Heart right ventricle (tissue), 16 donors: ENCODE data around the gene ABRAXAS1. TPM values are rescaled to one million over a fixed set of nuclear protein-coding genes. Genes with fewer than 3 reads are reported as not detected.

Source experiments
- ATAC-seq, 8 donors: fragments of 200-7000 bp; cut with Tn5 transposase; one replicate each; pipeline ENCODE4 v1.9.1; 2020; ENCODE audit warnings: mild to moderate bottlenecking in 8 of 8, moderate library complexity in 8 of 8, moderate number of reproducible peaks in 1 of 8
- DNase-seq, 2 donors: peaks; one replicate each; pipeline ENCODE4 v3.0.0-alpha.2; 2020
- H3K27ac ChIP-seq, 10 donors: fragments of 200-600 bp; sonication (generic) in 2 of 10; one replicate each; pipeline versions ENCODE4 v1.5.0 to v1.8.0; 2020 to 2022; ENCODE audit warnings: mild to moderate bottlenecking in 3 of 10
- H3K27me3 ChIP-seq, 7 donors: fragments of 200-600 bp; one replicate each; pipeline ENCODE4 v1.8.0; 2021 to 2022; ENCODE audit warnings: mild to moderate bottlenecking in 2 of 7
- H3K36me3 ChIP-seq, 9 donors: fragments of 200-600 bp; sonication (generic) in 1 of 9; one replicate each; pipeline versions ENCODE4 v1.5.0 to v1.8.0; 2020 to 2022; ENCODE audit warnings: mild to moderate bottlenecking in 2 of 9
- H3K4me1 ChIP-seq, 9 donors: fragments of 200-600 bp; sonication (generic) in 1 of 9; one replicate each; pipeline versions ENCODE4 v1.5.0 to v1.8.0; 2020 to 2022; ENCODE audit warnings: mild to moderate bottlenecking in 4 of 9
- H3K4me3 ChIP-seq, 10 donors: fragments of 200-600 bp; sonication (generic) in 2 of 10; one replicate each; pipeline versions ENCODE4 v1.5.0 to v1.8.0; 2020 to 2022; ENCODE audit warnings: mild to moderate bottlenecking in 7 of 10, moderate library complexity in 2 of 10
- H3K9me3 ChIP-seq, 11 donors: fragments of 200-600 bp in 10 of 11; sonication (generic) in 2 of 11; one replicate each; pipeline versions ENCODE4 v1.5.0 to v1.8.0; 2013 to 2022; ENCODE audit warnings: mild to moderate bottlenecking in 2 of 11, control low read depth in 1 of 11, moderate library complexity in 1 of 11
- CTCF ChIP-seq, 9 donors: fragments of 200-600 bp; sonication (generic) in 2 of 9; IDR thresholded peaks; one replicate each; pipeline versions ENCODE4 v1.5.0 to v1.8.0; 2021 to 2022; ENCODE audit warnings: antibody characterized with exemption in 9 of 9, mild to moderate bottlenecking in 5 of 9, moderate library complexity in 1 of 9
- WGBS, 2 donors: extraction: QIAGEN DNeasy Blood & Tissue Kit; methylation state at CpG; one replicate each; pipeline ENCODE4 v1.1.7; 2013; ENCODE audit warnings: inconsistent platforms in 1 of 2; 5-methylcytosine and 5-hydroxymethylcytosine counted together
- intact Hi-C, 10 donors: fragments of 100-400 bp; cut with DNase I; formaldehyde crosslinking; loops; one replicate each; pipeline versions ENCODE4 v1.11.1 to v1.14.2; 2022
- long read RNA-seq, 3 donors: library from polyadenylated mRNA; unstranded; transcript quantifications; one replicate each; pipeline ENCODE4 v2.0.0, GENCODE V29; 2020 to 2021
- polyA plus RNA-seq, 2 donors: library from polyadenylated mRNA; stranded (reverse); fragments of 200-250 nt; gene quantifications; one replicate each; pipeline ENCODE4 v1.2.3, GENCODE V29; 2013
- total RNA-seq, 10 donors: library from RNA; stranded (reverse); fragmentation: NEBNext Ultra II Directional in 3 of 10; extraction: Animal tissue kit (Norgen Biotek cat#: 25700) in 3 of 10; gene quantifications; one replicate each; pipeline versions ENCODE4 v1.2.1 to v1.2.4, GENCODE V29; 2021 to 2023
- donor health status: Arrhythmogenic right ventricular cardiomyopathy.
- donor health status: ischemic (EF 13 %, LVEDD 7.1; RV severe dilation, severe dysfunction).
- donor health status: healthy with polysubstance abuse.
- donor health status: DM: no; HTN: yes; CAD: no.
- donor health status: DM: no; HTN: no; CAD: no.
- donor health status: ischemic (EF 25% LVEDD 6.9; RV normal size, moderate dysfunction).
- donor health status: ischemic (EF 25% LVEDD 5.7; RV mildly dilated, moderate dysfunction).
- donor health status: healthy.
- donor health status: DM: yes; HTN: yes; CAD: no.
- donor health status: Ischemic cardiomyopathy.
- donor health status: ischemic (EF 35%, LVEDD 5.7; RV mildly dilated, moderate dysfunction).
- donor health status: nonischemic (EF 11% LVEDD 7.7; RV severe dilation, severe dysfunction).
- donor health status: DM: yes; HTN: yes; CAD: no.
- donor health status: PGD.
- donor health status: ischemic (EF 29% LVEDD 5.4; RV normal size, mild dysfunction).
- donor health status: nonischemic (EF 23%, LVEDD 6.1; RV moderate dilation, normal function).

Gene ABRAXAS1
- total RNA-seq (10 to 100 TPM in 1 of 10 donors, 1 to 10 TPM in 9; 4.7 to 11.0 (median 6.7) TPM), polyA plus RNA-seq (1 to 10 TPM; 2.3 to 2.4 TPM)
- long read RNA-seq, donor 1, full-length matches to known transcripts, result 5 of 11 reads
- long read RNA-seq, donor 1, partial matches to known transcripts, result 0 of 11 reads
- long read RNA-seq, donor 1, other reads (novel, unspliced or antisense), result 6 of 11 reads
- long read RNA-seq, donor 2, full-length matches to known transcripts, result 8 of 11 reads
- long read RNA-seq, donor 2, partial matches to known transcripts, result 0 of 11 reads
- long read RNA-seq, donor 2, other reads (novel, unspliced or antisense), result 3 of 11 reads
- long read RNA-seq, donor 3, full-length matches to known transcripts, result 33 of 61 reads
- long read RNA-seq, donor 3, partial matches to known transcripts, result 1 of 61 reads
- long read RNA-seq, donor 3, other reads (novel, unspliced or antisense), result 27 of 61 reads

DNA sequence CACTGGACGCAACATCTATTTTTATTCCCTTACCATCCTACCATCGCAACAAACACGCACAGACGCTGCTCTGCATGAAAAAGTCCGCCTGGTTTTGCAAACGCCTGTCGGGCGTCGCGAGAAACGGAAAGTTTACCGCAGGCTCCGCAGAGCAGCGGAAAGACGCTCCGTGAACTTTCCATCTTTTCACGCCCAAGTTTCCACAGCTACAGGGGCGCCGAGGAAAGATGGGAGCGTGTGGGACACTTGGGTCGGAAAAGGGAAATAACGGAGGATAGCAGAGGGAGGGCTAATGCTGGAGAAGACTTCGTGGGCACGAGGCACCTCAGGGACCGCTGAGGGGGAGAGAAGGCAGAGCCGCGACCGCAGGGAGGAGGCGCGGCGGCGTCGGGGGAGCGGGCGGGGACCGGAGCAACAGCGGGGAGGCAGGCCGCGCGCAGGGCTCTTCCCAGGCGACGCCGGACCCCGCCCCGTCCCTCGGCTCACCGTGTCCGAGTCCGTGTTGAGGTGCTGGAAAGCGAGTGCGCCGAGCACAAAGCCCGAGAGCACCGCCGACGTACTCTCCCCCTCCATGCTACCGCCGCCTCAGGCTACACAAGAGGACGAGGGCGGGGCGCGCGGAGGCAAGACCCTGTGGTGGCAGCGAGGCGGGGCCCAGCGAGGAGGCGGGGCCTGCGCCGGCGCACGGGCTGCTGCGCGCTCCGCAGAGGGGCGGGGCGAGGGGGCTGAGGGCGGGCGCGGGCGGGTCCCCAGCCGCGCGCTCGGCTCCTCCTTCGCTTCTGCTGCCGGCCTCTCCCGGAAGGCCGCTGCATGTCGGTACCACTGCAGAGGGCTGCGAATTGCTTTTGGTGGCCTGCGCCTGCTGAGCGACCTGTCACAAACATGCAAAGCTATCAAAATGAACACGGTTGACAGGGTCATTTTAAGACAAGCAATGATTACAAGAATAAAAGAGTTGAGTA lies at the start of gene ABRAXAS1:
TSS of gene ABRAXAS1 (minus strand) at position 601 of the 962 bp plus-strand sequence. CDS start at position 573, 28 bp downstream.
- intact Hi-C loops, result no loop called here
- H3K36me3 ChIP-seq, result peaks cover 0 to 20% (median 0%) of the 10 kb centered on the region in 9 donors
- no peak for TF ChIP-seq CTCF (IDR thresholded peaks at IDR 0.05)
- no peaks in the 10 kb centered on the region for H3K27me3 ChIP-seq
- ATAC-seq, result peak; percentile 98 to 100 (median 99)
- peak; percentile 93 for DNase-seq
- no peaks in the 10 kb centered on the region for H3K9me3 ChIP-seq
- peaks cover 0 to 22% (median 11%) of the 10 kb centered on the region in 9 donors for H3K4me1 ChIP-seq
- 0 to 1% methylated on average over 89 to 93 of the region's 93 CpGs for WGBS, 2 donors
- H3K4me3 ChIP-seq, result peak within 1 kb of the TSS; percentile 50 to 92 (median 82)
- peak within 1 kb of the TSS; percentile 60 to 93 (median 88) for H3K27ac ChIP-seq

DNA sequence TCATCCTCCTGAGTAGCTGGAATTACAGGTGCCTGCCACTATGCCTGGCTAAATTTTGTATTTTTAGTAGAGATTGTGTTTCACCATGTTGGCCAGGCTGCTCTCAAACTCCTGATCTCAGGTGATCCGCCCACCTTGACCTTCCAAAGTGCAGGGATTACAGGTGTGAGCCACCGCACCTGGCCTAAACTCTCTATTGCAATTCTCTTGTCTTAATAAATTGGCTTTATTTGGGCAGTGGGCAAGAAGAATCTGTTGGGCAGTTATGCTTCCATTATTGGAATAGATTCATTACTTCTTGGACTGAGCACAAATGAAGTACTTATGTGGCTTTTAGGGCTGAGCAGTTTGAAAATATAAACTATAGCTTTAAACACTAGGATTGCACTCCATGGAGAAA lies 42.8 kb upstream of the ABRAXAS1 start:
- DNase-seq (no peak), ATAC-seq (no peak)
- H3K4me1 ChIP-seq, result no peaks in the 10 kb centered on the region
- no peak overlapping the region for H3K27ac ChIP-seq
- H3K36me3 ChIP-seq, result no peaks in the 10 kb centered on the region
- H3K27me3 ChIP-seq, result peaks cover 0 to 19% (median 3%) of the 10 kb centered on the region in 7 donors
- intact Hi-C loops, result no loop called here
- no peak overlapping the region for H3K4me3 ChIP-seq
- peaks cover 0 to 27% (median 3%) of the 10 kb centered on the region in 11 donors for H3K9me3 ChIP-seq
- TF ChIP-seq CTCF (IDR thresholded peaks at IDR 0.05), result no peak
- 80 to 85% methylated on average over 2 of the region's 2 CpGs for WGBS, 2 donors

- ATAC-seq (no peak), DNase-seq (no peak)
- TF ChIP-seq CTCF (IDR thresholded peaks at IDR 0.05), result no peak
- H3K4me1 ChIP-seq, result no peaks in the 10 kb centered on the region
- H3K27ac ChIP-seq, result no peak overlapping the region
- H3K4me3 ChIP-seq, result no peak overlapping the region
- no peaks in the 10 kb centered on the region for H3K36me3 ChIP-seq
- no peaks in the 10 kb centered on the region for H3K27me3 ChIP-seq
- peaks cover 0 to 13% (median 0%) of the 10 kb centered on the region in 11 donors for H3K9me3 ChIP-seq
- WGBS, 2 donors, result 45 to 53% methylated on average over 3 of the region's 3 CpGs
- intact Hi-C loops, result no loop called here
Measured at GRCh38 chr4:83522239-83522638, 37.3 kb upstream of the ABRAXAS1 start.
